K562 (cell line): ENCODE data around the gene FRMD5.

Source experiments
- CBX1 ChIP-seq: sonication (generic); IDR thresholded peaks from 2 replicates; pipeline ENCODE4 v1.6.1; 2016; ENCODE audit warnings: antibody characterized with exemption, low read depth, mild to moderate bottlenecking
- CHD1 ChIP-seq: fragments of 200-600 bp; sonication (generic); IDR thresholded peaks from one replicate; pipeline ENCODE4 v1.6.1; 2012; ENCODE audit warnings: mild to moderate bottlenecking, moderate library complexity, low read length, inconsistent platforms
- EGR1 ChIP-seq: fragments of 450-650 bp; conservative IDR thresholded peaks from 2 replicates; pipeline ENCODE4 v1.6.1; 2017; ENCODE audit warnings: mild to moderate bottlenecking
- JUN ChIP-seq, 2 experiments: sonication (generic) in 1 of 2; formaldehyde crosslinking in 1 of 2; IDR thresholded peaks; 2 replicates each; pipeline versions ENCODE4 v1.6.1 to v1.8.0; 2012 to 2022; ENCODE audit warnings: borderline replicate concordance in 2 of 2, mild to moderate bottlenecking in 2 of 2, improper control_type of control experiment in 1 of 2, low read depth in 1 of 2, low read length in 1 of 2, missing genetic modification reagents in 1 of 2
- NUFIP1 ChIP-seq: fragments of 450-650 bp; IDR thresholded peaks from 2 replicates; pipeline ENCODE4 v1.6.1; 2018; ENCODE audit not compliant: partially characterized antibody
- SMC3 ChIP-seq: conservative IDR thresholded peaks from 2 replicates; pipeline ENCODE4 v1.6.1; 2011; ENCODE audit warnings: low read depth, low read length, improper control_type of control experiment; ENCODE audit not compliant: insufficient read depth
- SREBF2 ChIP-seq: sonication (generic); formaldehyde crosslinking; IDR thresholded peaks from 2 replicates; pipeline ENCODE4 v1.4.0; 2020; ENCODE audit warnings: mild to moderate bottlenecking, missing genetic modification reagents
- ZNF124 ChIP-seq: sonication (generic); formaldehyde crosslinking; IDR thresholded peaks from 2 replicates; pipeline ENCODE4 v1.8.1; 2022; ENCODE audit warnings: missing genetic modification reagents
- ZNF583 ChIP-seq: fragments of 250-450 bp; sonication (Bioruptor Pico); IDR thresholded peaks from 2 replicates; pipeline ENCODE4 v1.4.0; 2020
- ZZZ3 ChIP-seq: fragments of 450-650 bp; IDR thresholded peaks from 2 replicates; pipeline ENCODE4 v1.6.1; 2016; ENCODE audit warnings: antibody characterized with exemption, mild to moderate bottlenecking, moderate library complexity
- TF ChIP-seq, protein P1 (sequence below), 2 experiments: fragments of 450-650 bp; IDR thresholded peaks; 2 replicates each; pipeline ENCODE4 v1.6.1; 2016
- TF ChIP-seq, protein P2 (sequence below), 3 experiments: IDR thresholded peaks in 2 of 3; conservative IDR thresholded peaks in 1 of 3; 2 replicates each; pipeline ENCODE4 v1.5.1; 2011 to 2012; ENCODE audit warnings: low read length in 3 of 3, mild to moderate bottlenecking in 3 of 3, control low read depth in 2 of 3, improper control_type of control experiment in 1 of 3, inconsistent platforms in 1 of 3, low read depth in 1 of 3, mixed read lengths in 1 of 3, moderate library complexity in 1 of 3; ENCODE audit not compliant: insufficient read depth in 2 of 3

DNA sequence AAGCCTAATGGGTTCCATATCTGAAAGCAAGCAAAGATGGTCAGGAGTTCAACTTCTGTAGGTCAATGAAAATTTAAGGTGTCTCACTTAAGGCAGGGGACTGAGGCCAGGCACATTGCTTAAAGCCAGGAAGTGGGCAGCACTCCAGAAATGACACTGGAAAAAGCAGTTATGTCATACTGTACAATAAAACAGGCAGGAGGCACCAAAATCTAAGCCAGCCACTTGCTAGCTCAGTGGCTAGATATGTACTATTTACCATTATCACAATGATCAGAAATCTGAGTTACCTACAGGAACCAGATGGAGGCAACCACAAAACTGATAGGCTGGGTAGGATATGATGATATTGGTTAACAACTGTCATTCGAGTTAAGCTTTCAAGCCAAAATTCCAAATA, 57.3 kb downstream of the FRMD5 start:
- no peak for TF ChIP-seq ZNF124
- TF ChIP-seq ZNF583 (CRISPR knock-in tag): no peak
- no peak for TF ChIP-seq NUFIP1
- no peak for TF ChIP-seq SREBF2 (CRISPR knock-in tag)
- TF ChIP-seq, protein P1, sequence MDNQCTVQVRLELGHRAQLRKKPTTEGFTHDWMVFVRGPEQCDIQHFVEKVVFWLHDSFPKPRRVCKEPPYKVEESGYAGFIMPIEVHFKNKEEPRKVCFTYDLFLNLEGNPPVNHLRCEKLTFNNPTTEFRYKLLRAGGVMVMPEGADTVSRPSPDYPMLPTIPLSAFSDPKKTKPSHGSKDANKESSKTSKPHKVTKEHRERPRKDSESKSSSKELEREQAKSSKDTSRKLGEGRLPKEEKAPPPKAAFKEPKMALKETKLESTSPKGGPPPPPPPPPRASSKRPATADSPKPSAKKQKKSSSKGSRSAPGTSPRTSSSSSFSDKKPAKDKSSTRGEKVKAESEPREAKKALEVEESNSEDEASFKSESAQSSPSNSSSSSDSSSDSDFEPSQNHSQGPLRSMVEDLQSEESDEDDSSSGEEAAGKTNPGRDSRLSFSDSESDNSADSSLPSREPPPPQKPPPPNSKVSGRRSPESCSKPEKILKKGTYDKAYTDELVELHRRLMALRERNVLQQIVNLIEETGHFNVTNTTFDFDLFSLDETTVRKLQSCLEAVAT (IDR thresholded peaks at IDR 0.05): no peak
- TF ChIP-seq, protein P2, sequence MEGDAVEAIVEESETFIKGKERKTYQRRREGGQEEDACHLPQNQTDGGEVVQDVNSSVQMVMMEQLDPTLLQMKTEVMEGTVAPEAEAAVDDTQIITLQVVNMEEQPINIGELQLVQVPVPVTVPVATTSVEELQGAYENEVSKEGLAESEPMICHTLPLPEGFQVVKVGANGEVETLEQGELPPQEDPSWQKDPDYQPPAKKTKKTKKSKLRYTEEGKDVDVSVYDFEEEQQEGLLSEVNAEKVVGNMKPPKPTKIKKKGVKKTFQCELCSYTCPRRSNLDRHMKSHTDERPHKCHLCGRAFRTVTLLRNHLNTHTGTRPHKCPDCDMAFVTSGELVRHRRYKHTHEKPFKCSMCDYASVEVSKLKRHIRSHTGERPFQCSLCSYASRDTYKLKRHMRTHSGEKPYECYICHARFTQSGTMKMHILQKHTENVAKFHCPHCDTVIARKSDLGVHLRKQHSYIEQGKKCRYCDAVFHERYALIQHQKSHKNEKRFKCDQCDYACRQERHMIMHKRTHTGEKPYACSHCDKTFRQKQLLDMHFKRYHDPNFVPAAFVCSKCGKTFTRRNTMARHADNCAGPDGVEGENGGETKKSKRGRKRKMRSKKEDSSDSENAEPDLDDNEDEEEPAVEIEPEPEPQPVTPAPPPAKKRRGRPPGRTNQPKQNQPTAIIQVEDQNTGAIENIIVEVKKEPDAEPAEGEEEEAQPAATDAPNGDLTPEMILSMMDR (IDR thresholded peaks at IDR 0.05 in 2 of 3, conservative IDR thresholded peaks at IDR 0.05 in 1 of 3; ENCODE audit: insufficient read depth in 2 of 3, low read depth in 1 of 3, low read length in 3 of 3): no peak
- no peak for TF ChIP-seq JUN (IDR thresholded peaks at IDR 0.05; ENCODE audit: borderline replicate concordance, low read depth, low read length)
- TF ChIP-seq JUN (CRISPR knock-in tag; IDR thresholded peaks at IDR 0.05; ENCODE audit: borderline replicate concordance): no peak
- no peak for TF ChIP-seq CBX1
- no peak for TF ChIP-seq ZZZ3
- no peak for TF ChIP-seq SMC3
- TF ChIP-seq EGR1: no peak
- no peak for TF ChIP-seq CHD1
